HG03045 (cell line): Measurements from ENCODE around the gene NHS.

Experiments used
- ATAC-seq: cut with Tn5 transposase; IDR thresholded peaks from one replicate; pipeline ENCODE4 v1.9.1; 2021; ENCODE audit warnings: mild to moderate bottlenecking, moderate library complexity; ENCODE audit not compliant: unreplicated experiment

NHS gene

DNA sequence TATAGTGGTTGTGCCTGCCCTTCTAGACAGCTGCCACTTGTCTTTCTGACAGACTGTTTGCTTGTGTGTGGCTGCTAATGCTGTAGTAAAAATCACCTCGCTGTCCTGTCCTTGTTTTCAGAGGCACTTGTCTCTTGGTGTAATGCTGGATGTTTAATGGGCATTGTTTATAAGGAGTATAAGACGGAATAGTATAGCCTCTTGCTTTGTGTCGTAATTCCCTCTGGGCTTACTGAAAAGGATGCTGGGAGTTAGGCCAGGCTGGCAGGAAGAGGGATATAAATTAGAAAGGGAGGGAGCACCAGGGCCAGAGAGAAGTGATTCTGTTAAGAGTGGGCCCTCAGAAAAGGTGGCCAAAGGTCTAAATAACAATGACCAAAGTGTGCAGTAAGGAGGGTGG lies 29.0 kb downstream of the NHS start:
- no peak for ATAC-seq

DNA sequence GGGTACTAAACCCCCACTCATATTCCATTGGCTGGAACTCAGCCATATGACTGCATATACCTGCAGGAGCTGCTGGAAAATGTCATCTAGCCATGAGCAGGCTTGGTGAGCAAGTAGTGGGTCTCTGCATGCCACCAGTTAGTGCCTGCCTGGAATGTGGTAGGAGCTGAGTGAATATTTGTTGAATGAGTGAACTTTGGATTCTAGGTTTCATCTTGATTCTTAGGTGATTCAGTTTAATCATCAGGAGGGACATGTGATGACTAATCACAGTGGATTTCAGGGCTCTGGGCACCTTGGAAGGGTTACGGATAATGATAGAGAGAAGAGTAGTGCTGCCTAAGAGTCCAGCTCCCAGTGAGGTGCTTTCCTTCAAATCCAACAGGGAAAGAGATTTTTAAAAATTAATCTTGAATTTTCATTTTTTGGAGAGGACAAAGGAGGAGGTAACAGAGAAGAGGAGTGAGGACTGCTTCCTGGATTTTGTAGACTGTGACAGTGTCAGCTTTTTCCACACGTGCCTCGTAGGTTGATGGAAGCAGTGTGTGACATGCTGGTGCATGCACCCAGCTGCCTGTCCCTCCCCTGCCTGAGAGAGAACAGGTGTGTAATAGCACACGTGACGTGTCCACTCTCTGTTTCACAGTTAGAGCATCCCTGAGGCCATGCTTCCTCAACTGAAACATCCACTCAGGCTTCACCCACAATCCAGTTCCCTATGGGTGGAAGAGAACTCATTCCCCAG lies 30.4 kb downstream of the NHS start:
- no peak for ATAC-seq

DNA sequence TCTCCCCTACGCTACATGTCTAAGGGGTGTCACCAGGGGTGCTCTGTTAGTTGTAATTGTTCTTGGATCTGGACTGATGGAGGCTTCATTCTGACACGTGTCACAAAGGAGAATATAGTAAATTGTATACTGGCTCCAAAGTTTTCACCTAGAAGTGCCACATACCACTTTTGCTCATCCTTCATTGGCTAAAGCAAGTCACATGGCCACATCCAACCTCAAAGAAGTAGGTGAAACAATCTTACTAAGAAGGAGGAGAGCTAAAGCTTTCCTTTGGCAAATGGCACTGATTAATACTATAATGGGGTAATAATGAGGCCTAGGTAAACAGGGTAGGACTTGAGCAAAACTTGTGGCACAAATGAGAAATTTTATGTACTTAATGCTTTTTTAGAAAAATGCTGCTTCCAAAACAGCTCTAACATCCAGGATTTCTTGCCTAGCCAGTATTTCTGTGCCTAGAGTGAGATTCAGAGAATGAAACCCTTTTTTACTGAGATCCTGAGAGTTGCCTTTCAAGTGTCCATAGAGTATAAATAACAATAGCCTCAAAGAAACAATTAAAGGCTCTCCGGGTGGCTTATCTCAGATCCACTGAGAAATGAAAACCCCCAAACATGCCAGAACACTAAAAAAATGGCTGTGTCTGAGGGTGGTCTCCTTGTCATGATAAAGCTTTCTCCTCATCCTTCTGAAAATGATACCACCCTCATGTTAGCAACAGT lies 34.7 kb downstream of the NHS start:
- ATAC-seq: no peak

DNA sequence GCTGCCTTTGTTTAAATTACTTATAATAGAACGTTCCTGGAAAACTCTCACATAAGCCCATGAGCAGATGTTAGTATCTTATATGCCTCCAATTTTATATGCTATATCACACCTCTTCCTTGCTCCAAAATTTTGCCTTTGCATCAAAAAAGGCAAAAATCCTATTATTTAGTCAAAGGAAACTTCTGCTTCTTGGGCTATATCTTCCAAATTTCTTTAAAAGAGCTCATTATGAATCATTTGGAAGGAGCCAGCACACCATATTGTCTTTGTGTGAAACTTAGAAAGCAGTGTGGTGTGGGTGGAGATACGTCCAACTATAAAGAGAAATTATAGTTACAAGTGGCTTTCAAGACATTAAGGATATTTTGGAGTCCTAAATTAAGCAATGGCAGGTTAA lies 35.7 kb downstream of the NHS start:
- ATAC-seq: no peak

DNA sequence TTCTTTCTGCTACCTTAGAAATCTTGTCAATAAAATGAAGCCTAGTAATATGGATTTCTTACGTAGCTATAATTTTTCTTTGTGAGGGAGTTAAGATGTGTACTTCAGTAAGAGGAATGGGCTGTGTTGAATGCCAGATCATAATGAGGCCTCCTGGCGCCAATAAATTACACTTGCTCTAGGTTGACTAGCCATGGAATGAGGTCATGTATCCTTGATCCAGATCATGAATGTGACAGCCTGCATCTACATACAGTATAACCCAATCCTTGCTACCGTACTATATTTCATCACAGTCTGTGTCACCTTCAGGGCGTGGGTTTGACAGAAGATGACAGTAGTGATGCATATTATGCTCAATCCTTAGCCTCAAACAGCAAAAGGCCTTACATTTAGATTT lies 36.2 kb downstream of the NHS start:
- no peak for ATAC-seq

DNA sequence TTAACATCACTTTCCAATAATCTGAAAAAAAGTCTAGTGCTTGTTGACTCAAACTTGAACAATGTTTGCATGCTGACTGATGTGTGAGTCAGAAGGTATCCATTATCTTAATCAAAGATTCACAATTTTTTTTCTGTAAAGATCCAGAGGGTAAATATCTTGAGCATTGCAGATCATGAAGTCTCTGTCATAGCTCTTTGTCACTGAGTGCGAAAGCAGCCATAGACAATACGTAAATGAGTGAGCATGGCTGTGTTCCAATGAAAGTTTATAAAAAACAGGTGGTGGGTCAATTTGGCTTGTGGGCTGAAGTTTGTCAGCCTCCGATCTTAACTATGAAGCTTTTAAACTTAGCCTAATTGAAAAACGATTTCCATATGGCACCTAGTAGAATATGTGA lies 37.7 kb downstream of the NHS start:
- no peak for ATAC-seq

DNA sequence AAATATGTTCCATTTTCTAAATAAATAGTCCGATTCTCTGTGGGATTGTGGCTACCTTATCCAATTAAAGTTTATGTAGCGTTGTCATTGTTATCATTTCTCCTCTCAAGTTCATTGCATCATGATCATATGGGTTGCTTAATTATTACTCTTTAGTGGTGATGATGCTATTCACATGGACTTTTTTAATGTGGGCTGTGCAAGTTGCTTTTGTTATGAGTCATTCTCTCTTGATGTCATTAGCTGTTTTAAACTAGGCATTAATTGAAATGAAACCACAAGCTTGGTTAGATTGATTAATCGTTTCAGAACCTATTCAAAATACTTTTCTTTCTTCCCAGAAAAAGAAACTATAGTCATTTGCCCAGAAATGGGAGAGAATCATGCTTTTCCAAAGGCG lies 38.2 kb downstream of the NHS start:
- no peak for ATAC-seq

DNA sequence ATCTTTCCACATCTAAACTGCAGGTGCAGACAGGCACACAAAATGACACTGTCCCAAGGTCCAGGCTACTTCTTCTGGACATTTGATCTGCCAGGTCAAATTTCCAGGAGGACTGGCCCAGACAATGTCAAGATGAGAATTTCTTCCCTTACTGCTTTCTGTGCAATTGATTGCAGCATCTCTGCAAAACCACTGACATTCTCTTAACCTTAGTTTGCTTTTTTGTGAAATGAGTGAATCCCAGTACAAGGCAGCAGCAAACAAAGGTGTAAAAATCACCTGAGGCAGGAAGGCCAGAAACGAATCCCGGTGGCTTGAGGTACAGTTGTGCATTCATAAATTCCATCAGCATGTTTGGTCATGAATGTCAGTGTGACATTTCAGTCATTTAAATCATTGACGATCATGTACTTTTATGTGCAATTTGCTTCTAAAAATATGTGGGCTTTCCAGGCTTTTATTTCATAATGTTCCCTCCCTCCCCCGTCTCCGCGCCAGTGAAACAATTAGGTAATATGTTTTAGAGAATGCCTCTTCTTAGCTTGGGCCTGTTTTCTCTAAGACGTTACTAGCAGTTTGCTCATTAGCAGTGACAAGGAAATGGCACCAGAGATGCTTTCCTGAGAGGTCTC lies 39.1 kb downstream of the NHS start:
- no peak for ATAC-seq

DNA sequence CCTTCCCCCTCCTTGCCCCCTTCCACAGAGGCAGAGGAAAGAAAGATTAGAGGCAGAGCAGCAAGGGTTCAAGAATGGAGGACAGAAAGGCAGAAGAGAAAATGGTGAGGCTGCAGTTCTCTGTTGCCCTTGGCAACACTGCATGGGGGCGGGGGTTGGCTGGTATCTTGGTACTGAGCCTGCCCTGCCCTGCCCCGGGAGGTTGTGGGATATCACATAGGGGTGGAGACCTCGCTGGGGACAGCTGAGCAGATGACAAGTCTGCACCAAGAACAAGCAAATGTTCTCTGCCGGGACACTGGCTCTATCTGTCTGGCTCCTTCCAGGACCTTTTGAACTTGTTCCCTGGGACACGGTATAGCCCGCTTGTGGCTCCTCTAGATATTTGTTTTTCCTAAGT lies 39.8 kb downstream of the NHS start:
- ATAC-seq: no peak

DNA sequence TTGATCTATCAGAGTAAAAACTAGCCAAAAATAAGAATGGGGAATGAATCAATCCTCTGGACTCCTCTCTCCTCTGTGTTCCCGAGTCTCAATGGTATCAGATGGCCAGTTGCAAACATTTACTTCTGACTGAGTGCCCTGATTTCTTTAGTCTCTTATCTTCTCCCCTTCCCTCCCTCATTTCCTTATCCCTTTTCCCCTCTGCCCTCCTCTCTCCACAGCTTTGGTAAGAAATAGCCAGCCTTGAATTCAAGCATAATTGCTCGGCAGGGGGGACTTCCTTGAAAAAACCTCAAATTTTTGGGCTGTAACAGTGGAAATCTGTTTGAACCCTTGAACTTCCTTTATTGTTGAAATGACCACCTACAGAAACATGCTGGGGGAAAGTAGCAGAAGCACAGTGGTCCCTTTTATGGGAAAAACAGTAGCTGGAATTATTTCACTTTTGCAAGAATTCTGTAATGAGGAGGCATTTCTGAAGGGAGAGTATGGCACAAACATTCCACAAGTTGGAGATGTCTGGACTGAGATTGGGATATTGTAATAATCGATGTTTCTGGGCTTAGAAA lies 40.3 kb downstream of the NHS start:
- no peak for ATAC-seq

DNA sequence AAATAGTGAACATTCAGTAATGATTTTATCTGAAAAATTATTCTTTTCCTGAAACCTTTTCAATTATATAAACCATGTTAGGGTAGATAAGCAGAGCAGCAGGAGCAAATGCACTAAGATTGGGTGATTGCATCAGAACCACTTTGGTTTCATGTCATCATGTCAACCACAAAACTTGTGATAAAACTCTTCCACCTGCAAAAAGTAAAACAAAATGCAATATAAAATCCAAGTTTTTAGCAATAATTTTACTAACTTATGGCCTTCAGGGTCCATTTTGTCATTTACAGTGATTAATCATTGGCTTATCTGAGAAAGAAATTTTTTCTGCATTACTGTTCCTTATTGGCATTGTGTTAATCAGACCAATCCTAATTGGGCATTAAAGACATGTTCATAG lies 42.4 kb downstream of the NHS start:
- ATAC-seq: no peak

DNA sequence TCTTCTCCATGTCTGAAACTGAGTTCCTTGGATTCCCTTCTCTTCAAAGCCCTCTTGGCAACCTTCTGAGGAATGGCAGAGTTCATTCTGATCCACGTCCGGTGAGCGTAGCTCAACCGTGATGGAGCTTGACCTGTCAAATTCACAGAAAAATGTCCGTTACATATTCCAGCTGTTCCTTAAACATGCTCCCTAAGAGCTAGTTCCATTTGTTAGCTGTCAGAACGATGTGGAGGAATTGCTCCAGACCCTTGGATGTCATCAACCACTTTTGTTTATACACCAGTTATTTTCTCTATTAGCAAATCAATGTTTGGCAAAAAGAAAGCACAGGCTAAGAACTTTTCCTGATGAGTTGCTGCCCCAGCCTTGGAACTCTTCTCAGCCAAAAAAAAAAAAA lies 50.1 kb downstream of the NHS start:
- no peak for ATAC-seq

DNA sequence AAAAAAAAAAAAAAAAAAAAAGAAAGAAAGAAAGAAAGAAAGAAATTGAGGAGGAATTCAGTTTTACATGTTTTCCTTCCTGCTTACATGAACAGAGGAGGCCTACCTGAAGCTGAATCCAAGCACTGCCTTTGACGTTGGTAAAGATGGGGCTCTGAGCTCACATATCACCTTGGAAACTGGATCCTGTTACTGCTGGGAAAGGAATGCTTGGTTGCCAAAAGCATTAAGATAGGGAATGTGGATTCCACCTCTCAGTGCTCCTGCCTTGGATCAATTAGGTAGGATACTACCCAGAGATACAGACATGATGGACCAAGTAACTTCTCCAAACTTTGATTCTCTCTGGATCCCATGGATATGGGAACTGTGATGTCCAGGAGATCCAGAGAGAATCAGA lies 50.6 kb downstream of the NHS start:
- ATAC-seq: no peak

DNA sequence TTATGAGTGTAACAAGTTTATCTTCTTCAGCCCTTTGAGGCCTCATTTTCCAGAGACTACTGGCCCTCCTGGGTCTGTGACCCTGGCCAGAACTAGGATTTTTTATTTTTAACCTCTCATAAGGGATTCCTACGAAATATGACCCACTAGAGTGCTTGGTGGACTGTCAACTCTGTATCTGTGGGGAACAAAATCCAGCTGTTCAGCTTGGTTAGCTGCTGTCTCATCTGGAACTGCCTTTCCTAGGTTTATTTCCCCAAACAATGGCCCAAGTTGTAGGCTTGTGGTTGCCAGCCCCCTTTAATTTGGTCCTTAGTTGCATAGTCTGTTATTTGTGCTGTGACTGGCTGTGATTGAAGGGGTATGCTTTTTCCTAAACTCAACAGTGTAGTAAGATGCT lies 56.2 kb downstream of the NHS start:
- no peak for ATAC-seq

DNA sequence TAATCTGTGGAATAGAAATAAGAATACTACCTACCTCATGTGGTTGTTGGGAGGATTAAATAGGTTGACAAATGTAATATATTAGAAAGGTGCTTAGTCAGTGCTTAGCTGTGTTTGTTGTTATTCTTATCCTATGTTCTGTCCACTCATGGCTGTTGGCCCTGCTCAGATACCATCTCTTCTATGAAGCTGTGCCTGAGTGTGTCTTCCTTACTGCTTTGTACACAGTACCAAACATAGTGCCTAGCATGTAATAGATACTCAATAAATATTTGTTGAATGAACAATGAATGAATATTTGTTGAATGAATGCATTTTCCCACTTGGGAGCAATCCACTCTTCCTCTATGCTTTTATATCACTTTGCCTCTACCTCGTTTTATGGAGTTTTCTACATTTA lies 57.2 kb downstream of the NHS start:
- ATAC-seq: no peak

DNA sequence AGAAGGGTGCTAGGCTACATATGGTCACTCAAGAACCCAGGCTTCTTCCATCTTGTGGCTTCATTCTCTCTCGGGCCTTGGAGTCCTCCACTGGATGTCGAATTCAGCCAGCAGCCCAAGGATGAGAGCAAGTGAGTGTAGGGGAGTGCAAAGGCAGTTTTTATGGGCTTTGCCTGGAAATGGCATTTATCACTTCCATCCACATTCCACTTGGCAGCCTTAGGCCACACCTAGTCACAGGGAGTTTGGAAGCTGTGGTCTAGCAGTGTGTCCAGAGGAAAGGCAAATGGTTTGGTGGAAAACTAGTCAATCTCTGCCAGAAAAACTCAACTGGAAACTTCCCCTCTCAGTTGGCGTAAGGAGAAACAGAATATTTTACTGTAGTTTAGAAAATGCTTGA lies 59.0 kb downstream of the NHS start:
- no peak for ATAC-seq

DNA sequence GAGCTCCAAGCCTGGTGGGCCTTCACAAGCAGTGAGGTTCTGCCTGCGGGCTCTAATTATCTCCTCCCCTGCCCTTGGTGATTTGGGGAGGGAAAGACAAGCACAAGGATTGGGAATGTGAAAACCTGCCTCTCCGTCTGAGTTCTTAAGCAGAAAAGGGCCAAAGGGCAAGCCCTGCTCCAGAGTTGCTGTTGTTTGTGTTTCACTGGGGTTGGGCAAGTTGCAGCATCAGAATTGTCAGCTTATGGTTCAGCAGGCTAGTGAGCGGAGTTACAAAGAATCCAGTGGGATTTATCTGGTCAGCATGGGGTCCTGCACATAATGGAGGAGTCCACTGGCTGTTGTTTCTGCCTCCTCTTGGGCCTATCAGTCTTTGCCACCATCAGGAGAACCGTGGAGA lies 60.5 kb downstream of the NHS start:
- ATAC-seq: no peak

DNA sequence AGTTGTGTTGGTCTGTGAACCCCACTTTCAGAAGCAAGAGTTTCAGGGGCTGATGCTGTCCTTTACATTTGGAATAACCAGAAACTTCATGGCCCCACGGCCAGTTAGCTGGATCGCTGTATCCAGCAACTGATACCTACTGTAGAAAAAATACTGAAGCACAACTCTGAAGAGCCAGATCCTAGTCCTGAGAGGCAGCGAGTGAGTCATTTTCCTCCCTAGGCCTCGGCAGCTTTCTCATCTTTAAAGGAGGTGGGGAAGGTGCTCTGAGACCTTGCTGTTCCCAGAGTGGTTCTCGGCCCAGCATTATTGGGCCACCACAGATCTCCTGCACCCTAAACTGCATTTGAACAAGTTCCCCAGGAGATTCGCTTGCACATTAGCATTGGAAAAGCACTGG lies 63.2 kb downstream of the NHS start:
- ATAC-seq: no peak

DNA sequence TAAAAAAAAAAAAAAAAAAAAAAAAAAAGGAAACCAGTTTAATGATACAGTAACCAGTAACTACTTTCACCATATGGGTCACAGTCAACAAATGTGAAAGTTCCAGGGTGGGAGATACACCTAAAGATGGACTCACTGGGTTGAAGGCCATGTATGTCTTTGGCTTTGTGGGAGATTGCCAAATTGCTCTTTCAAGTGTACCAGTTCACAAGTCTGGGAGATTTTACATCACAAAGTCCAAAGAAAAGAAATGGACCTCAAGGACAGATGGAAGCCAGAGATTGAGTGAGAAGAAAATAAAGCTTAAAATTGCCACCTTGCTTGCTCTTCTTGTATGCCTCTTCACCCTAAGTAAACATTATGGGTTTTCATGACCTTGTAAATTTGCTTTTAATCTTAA lies 65.3 kb downstream of the NHS start:
- ATAC-seq: no peak

DNA sequence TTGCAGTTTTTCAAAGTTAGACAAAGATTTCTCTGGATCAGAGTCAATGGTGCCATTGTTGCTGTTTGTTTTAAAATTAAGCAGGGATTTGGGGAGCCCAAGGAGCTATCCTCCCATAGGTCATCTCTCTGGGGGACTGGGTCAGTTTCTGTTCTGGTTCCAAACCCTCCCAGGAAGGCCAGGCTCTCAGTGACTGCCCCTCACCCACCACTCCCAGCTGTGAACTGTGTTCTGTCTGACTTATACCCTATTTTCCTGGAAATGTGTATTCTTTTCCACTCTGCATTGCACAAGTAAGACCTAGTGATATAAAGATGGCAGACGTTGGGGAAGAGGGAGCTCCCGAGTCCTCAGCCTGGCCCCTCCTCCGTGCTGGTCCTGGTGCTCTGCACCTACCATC lies 65.8 kb downstream of the NHS start:
- no peak for ATAC-seq

DNA sequence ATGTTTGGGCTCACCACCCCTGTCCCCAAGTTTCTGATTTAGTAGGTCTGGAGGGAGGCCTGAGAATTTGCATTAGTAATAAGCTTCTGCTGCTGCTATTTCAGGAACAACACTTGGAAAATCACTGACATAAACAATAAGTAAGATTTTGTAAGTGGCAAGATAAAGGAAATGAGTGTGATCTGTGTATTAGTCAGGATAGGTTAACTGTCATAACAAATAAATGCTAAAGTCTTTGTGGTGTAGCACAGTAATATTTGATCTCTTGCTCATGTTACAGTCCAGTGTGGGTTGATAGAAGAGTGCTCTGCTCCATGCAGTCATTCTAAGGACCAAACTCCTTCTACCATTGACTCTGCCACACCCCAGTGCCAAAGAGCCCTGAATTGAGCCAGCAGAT lies 67.0 kb downstream of the NHS start:
- no peak for ATAC-seq

DNA sequence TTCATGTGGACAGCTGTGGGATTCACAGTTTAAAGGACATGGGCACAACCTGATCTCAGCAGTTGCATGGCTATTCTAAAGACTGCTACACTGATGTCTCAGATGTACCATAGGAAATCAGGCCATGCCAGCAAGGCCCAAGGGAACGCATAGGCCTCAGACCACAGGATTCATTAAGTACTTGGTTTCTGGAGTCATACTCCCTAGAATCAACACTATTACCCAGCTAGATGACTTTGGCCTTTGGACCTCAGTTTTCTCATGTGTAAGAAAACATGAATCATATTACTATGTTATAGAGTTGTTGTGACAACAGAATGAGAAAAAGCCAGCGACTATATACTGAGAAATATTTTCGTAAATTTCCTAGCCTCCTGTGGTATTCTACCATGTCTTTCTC lies 67.9 kb downstream of the NHS start:
- no peak for ATAC-seq
